Measurements from ENCODE around the gene MYH13.

The MYH13 gene

DNA sequence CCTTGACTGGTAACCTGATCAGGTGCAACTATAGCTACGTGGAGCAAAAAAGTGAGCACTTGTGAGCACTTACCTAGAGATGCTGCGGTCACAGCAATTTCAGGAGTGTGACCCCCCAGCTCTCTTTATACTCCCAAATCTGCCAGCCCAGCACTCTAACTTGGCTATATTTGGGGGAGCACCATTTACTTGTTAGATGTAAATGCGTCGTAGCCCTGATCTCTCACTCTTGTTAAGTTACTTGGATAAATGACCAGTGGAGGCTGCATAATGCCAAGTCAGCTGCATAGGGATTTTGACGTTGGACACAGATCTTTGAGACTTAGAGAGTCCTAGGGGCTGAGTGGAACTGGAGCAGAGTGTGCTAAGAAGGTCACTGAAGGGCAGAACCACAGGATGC lies at the start of gene MYH13:
Gene MYH13 (minus strand): TSS at position 101 of the 400 bp plus-strand sequence. CDS start 8,476 bp downstream, outside the sequence.
- no peak for DNase-seq (ENCODE audit: low spot score)

DNA sequence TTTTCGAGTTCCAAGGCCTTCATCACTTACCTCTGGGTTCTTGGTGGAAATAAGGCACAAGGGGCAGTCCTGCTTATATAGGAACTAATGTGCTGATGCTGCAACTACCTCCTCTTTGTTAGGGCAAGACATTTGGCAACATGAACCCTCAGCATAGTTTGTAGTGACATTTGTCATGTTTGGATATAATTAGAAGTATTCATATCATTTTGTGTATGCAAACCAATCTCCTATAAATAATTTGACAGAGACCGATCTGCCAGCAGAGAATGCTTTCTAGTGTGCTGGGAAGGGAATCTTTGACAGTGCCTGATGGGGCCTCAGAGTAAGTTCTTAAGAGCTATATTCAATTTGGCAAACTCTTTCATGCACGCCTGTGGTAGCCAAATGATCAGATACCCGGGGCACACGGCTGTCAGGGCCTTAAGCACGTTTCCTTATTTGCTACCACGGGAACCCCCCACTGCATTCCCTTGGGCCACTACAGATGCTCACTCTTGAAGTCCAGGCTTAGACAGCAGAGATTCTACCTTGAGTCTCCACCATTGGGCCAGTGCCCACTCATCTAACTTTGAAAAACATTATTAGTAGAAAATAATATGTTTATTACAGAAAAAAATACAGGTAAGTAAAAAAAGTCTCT lies 49.2 kb upstream of the MYH13 start, which contains the start of gene MYH8:
Gene MYH8 (minus strand): TSS at position 51 of the 643 bp plus-strand sequence. CDS start 1,723 bp downstream, outside the sequence.
- no peak for DNase-seq (ENCODE audit: low spot score)

DNA sequence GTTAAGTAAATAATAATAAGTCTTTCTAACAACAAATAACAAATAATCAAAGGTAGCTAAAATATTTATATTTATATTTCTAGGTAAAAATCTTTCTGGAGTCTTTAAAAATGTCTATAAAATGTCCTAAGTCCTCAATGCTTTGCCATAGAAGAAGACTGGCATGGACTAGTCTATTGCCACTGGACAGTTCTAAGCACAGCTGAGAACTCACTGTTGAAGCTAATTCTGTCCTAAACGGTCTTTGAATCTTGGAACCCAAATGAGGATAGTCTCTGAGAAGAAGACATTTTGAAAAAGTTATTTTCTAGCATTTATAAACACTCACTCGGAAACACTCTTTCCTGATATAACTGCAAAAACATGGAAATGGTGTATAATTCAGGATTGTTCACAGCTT lies 48.4 kb upstream of the MYH13 start:
- no peak for DNase-seq (ENCODE audit: low spot score)

DNA sequence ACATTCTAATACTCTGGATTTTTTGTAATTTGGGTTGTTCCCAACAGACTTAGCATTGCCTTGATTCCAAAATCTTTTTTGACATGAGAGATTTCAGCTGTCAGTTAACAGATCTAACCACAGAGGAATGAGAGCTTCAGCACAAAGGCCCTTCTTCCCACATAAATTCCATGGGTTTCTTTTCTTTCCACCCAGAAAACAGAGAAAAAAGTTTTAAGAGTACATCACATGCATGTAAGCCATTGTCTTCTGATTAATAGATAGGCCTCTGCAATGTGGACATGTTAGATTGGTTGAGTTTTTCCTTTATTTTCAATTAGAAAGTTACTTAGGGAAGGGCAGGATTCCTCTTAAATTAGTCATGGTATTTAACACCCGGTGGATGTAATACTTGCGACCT lies 48.0 kb upstream of the MYH13 start:
- DNase-seq (ENCODE audit: low spot score): no peak

DNA sequence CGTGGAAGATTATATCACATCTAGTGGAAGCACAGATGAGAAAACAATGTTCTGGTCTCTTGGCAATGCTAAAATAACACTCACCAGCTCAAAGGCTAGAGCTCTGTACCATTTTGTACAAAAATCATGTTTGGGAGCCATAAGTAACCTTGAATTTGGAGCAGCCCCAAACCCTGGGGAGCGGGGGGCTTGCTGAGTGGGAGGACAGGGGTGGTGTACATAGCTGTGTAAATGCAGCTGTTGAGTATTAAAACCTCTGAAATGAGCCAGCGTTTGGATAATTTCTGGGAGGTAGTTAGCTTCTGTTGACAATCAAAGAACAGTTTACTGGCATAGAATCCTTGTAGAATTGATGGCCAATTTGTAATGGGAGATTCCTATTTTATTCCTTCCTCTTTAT lies 44.6 kb upstream of the MYH13 start:
- no peak for DNase-seq (ENCODE audit: low spot score)

DNA sequence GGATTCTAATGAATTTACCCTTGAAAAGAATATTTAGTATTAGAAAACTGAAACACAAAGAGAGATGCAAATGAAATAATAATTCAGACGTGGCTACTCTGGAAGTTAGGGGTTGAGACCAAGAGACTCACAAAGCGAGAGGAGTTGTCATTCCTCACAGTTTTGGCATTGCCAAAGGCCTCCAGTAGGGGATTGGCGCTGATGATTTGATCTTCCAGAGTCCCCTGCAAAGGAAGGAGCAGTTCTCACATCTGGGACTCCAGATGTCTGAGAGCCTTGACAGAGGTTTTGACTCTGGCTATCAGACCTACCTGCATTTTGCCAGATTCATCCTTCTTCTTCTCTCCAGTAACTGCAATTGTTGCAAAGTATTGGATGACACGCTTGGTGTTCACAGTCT lies 42.4 kb upstream of the MYH13 start:
- DNase-seq (ENCODE audit: low spot score): no peak

DNA sequence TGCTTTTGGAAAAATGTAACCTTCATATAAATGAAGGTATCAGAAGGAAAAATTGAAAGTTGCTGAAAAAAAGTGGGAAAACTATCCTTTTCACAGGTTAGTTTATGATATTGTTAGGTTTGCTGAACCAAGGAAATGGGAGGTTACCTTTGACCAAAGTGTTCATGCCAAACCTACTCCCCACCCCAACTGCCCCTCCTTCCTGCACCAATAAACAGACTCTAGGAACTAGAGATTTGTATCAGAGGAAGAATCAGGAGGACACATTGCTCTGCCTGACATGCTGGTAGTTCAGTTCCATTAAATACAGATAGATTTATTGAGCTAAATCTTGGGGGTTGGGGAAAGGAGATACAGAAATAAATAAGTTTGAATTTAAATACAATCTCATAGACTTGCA lies 30.8 kb upstream of the MYH13 start:
- no peak for DNase-seq (ENCODE audit: low spot score)

DNA sequence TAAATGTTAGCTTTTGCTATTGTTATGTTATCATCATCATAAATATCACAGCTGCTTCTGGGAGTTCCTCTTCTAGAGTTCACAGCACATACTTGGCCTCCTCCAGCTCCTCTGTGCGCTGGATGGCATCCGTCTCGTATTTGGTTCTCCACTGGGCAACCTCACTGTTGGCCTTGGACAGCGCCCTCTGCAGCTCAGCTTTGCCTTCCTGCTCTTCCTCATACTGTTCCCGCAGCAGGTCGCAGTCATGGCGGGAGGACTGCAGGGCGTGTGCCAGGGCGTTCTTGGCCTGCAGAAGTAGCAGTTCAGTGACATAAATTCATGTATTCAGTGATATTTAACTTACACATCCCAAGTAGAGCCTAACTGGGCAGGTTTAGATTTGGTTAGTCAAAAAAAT lies 25.5 kb upstream of the MYH13 start:
- no peak for DNase-seq (ENCODE audit: low spot score)

DNA sequence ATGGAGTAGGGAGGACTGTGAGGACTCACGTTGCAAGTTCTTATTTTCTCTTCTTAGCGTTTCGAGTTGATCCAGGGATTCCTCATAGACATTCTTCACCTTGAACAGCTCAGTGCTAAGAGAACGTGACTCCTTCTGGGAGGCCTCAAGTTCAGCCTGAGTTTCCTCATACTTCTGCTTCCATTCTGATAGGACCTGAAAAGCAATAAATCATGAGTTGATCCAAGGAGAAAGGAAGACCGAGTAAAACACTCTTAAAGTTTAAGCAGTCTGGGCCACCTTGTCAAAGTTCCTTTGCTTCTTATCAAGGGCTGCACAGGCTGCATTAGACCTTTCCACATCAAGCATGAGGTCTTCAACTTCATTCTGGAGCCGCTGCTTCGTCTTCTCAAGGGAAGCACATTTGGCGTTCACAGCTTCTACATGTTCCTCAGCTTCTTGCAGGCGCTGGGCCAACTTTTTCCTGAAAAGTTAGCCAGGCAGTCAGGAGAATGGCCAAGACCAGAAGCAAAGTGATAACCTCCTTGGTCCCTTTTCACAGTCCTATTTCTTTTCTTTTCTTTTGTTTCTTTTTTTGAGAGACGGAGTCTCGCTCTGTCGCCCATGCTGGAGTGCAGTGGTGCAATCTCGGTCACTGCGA lies 23.8 kb upstream of the MYH13 start:
- no peak for DNase-seq (ENCODE audit: low spot score)

DNA sequence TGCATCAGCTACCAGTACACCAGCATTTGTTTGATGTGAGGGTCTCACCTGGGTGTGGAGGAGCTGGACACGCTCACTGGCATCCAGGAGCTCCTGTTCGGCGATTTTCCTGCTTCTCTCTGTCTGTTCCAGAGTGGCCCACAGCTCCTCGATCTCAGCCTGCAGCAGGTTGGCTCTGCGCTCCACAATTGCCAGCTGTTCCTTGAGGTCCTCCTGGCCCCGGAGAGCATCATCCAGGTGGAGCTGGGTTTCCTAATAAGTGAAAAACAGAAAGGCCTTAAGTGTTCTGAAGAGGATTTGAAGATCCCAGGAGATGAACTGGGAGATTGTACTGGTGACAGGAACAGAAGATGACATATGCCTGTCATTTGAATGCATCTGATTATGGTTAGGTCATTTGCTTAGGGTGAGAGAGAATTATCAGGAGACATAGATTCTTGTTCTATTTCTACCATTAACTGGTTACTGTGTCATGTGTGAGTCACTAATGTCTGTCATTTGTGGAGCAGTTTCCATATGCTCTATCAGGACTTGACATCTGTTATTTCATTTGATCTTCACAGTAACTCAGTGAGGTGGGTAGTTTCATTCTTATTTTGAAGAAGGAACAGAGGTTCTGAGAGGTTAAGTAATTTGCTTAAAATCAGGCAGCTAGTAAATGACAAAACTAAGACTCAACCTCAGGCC lies 21.5 kb upstream of the MYH13 start:
- no peak for DNase-seq (ENCODE audit: low spot score)

DNA sequence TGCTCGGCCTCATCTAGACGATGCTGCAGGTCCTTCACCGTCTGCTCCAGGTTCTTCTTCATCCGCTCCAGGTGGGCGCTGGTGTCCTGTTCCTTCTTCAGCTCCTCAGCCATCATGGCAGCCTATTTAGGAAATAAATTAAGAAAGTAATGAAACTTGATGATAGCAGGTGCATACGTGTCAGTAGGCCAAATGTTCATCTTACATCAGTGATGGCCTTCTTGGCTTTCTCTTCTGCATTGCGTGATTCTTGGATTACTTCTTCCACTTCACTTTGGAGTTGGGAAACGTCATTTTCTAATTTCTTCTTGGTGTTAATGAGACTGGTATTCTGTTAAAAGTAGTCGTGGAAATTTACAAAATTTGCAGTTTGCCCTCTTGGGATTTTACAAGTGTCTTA lies 20.1 kb upstream of the MYH13 start:
- DNase-seq (ENCODE audit: low spot score): no peak

DNA sequence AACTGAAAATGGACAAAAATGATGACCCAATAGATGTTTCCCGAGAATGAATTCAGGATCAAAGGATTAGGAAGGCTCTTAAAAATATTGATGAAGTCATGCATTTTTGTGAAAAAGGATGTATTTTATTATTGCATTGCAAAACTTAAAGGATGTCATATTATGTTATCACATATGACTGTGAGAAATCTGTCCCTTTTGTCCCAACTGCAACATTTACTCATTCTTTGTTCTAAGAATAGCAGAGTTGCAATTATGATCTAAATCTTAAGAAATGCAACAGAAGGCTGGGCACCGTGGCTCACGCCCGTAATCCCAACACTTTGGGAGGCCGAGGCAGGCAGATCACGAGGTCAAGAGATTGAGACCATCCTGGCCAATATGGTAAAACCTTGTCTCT lies 13.1 kb upstream of the MYH13 start:
- DNase-seq (ENCODE audit: low spot score): no peak

DNA sequence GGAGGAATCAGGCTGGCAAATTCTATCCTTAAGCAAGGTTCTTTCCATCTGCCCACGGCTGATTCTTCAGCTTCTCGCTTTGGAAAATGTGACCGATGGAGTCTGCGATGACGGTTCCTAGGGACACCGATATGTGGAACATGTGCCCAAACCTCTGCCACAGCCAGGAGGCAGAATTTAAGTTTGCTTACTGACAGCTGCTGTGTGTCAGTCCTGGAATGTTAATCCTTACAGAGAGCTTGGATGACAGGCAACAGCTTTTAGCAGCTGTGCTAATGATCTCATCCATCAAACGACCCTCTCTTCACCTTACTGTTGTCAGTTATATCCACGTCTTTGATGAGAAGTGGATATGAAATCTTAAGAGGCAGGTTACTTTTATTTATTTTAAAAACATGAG lies 11.4 kb upstream of the MYH13 start:
- DNase-seq (ENCODE audit: low spot score): no peak

DNA sequence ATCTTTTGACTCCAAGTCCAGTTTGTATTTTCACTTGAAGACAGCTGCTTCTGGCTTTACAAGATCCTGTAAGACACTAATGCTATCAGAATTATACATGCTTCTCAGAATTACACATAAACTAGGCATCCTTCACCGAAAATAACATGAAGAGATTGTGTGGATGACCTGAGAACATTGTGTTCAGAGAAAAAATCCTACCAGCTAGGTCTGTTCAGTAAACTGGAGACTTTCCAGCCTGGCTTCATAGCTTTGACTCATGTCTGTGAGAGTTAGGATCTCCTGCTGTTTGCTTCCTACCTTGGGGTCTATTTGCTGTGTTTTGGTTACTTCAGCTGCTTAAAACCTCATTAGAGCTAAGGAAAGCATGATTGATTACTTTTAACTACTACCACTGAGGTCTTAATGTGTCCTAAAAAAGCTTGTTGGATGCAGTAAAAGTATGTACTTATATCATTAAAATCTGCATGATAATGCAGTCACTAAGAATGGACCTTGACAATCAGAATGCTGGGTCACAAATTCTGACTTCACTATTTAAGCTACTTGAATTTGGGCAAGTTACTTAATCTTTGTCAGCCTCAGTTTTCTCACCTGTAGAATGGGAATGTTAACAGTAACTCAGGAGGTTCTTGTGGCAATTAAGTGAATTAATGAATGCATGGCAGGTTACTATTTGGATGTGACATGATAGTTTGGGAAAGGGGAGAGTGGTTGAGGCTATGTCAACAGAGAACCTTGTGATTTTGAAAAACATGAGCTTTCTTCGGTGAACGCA lies 8.0 kb upstream of the MYH13 start:
- DNase-seq (ENCODE audit: low spot score): no peak

DNA sequence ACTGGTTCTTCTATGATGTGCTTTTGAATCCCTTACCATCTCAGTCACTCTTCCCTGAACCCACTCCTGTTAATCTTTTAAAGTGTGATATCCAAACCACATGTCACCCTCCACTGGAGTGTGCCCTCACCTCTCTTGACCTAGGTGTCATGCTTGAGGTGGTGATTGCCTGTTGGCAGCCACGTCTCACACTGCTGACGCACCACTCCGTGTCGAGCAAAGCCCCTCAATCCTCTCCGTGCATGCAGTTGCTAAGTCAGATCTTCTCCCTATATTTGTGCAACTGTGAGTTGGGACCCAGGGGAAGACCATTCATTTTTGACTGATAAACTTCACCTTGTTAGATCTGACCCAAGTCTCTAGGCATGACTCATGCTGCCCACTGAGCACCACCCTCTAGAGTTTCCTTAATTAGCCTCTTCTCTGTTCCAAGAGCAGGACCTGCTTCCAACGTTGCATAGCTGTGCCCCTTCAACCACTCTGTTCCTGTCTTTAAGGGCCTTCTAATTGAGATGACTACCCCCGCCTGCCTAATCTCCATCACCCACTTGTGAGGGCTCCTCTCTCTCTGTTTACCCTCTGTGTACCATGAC lies 2.7 kb downstream of the MYH13 start:
- no peak for DNase-seq (ENCODE audit: low spot score)

DNA sequence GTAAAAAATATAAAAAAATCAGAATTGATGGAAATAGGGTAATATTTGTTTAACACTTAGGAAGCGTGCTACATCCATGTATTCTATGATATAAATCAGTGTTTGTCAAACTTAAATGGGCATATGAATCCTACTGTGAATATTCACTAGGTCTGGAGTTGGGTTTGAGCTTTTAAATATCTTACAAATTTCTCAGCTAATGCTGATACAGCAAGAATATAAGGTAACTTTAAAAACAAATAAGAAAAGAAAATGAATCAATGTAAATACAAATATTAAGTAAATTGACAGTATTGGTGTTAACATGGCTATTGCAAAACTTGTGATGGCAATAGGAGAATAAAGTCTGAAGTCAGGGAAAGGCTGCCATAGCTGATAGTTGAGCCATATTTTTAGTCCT lies 3.6 kb downstream of the MYH13 start:
- DNase-seq (ENCODE audit: low spot score): no peak

DNA sequence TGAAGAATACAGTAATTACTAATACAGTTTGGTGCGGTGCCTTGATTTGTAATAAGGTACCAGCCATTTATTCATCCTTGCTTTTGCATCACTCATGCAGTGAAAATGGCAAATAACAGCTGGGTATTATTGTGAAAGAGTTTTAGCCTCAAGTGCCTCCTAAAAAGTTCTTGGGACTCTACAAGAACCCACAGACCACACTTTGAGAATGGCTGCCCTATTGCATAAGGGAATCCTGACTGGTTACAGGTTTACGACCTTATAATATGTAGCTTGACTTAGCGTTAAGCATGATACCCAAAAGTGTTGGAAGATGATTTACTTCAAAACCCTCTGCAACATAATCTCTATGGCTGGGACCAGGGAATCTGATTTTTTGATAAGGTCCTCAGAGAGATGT lies 4.2 kb downstream of the MYH13 start:
- DNase-seq (ENCODE audit: low spot score): no peak

DNA sequence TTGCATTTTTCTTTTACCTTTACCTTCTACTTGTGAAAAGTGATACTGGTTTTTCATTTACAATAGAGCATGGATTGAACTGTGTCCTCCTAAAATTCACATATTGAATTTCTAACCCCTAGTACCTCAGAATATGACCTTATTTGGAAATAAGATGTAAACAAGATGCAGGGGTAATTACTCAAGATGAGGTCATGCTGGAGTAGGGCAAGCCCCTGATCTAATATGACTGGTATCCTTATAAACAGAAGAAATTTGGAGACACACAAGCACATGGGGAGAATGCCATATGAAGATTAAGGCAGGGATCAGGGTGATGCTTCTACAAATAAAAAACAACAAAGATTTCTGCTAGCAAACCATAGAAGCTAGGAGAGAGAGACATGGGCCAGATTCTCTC lies 12.2 kb downstream of the MYH13 start:
- no peak for DNase-seq (ENCODE audit: low spot score)

DNA sequence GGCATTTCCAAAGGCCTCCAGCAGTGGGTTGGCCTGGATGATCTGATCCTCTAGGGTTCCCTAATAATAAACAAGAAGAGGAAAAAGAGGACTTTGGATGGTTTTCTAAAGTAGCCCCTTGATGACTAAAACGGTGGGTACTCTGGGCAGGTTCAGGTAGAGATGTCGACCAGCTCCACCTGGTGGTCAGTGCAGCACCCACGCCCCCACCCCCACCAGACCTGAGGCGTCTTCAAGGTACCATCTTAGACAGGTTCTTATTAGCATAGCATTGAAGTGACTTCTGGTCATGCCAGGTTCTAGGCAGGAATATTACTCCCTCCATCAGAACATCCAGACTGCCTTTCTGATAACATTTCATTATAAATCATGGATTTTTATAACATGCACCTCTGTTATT lies 15.0 kb downstream of the MYH13 start:
- no peak for DNase-seq (ENCODE audit: low spot score)

DNA sequence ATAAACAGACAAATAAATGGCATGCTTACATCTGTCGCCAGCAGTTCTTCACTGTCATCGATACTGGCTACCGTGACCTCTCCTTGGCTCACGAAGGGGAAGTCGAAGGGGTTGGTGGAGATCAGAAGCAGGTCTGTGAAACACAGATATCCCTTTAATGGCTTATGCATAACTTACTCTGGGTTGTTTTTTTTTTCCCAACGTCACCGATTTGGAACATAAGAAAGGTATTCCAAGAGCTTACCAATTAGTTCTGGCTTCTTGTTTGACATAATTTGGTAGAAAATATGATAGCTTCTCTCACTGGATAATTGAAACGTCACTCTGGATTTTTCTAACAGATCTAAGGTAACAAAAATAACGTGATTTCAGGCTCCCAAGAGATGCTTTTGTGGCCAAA lies 18.2 kb downstream of the MYH13 start:
- no peak for DNase-seq (ENCODE audit: low spot score)

DNA sequence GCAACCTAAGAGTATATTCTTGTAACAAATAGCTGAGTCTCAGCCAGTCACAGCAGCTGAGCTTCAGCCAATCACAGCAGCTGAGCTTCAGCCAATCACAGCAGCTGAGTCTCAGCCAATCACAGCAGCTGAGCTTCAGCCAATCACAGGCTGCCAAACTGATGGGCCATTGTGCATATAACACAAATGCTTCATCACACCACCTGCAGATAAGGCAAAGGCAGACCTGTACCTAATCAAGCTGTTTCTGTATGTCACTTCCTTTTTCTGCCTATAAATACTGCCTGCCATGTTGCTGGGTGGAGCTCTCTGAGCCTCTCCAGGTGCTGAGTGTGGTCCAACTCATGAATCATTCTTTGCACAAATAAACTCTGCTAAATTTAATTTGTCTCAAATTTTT lies 19.9 kb downstream of the MYH13 start:
- DNase-seq (ENCODE audit: low spot score): no peak

DNA sequence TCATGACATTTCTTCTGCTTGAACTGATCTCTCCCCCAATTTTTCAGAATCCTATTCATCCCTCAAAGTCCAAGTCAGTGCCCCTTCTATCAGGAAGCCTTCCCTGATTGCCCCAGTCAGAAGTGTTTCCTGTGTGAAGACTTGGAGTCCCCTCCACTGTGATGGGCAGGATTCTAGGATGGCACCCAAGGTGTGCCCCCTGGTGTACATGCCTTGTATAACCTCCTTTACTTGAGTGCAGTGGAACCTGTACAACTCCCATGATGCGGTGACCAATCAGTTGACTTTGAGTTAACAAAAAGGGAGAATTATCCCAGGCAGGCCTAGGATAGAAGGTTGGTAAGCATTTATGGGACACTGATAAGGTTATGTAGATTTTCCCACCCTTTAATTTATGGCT lies 23.4 kb downstream of the MYH13 start:
- no peak for DNase-seq (ENCODE audit: low spot score)
